ENCODE data around the gene GALNT16. TPM values are rescaled to one million over a fixed set of nuclear protein-coding genes. Genes with fewer than 3 reads are reported as not detected.

GALNT16 gene
- total and polyA plus RNA-seq, 2 donors (not counting 1 experiment from before 2014, with no cell fraction given) = 9.6 to 27.7 TPM

- no peak overlapping the region for H3K9ac ChIP-seq (ENCODE audit: insufficient read depth, low read length)
Measured at GRCh38 chr14:69259168-69259526, 811 bp upstream of the GALNT16 start.

GRCh38 chr14:69260190-69260860, 367 bp downstream of the GALNT16 start:
- H2AFZ ChIP-seq (ENCODE audit: low read length) = peak overlapping the region; percentile 78
- peak overlapping the region; percentile 70 for H3K9ac ChIP-seq (ENCODE audit: insufficient read depth, low read length)
- no peaks in the 10 kb centered on the region for H3K36me3 ChIP-seq (ENCODE audit: control insufficient read depth, insufficient read depth, low read length)
- H3K27ac ChIP-seq (ENCODE audit: insufficient read depth, low read length) = no peak overlapping the region
- TF ChIP-seq CTCF (conservative IDR thresholded peaks at IDR 0.05 in 1 of 2, IDR thresholded peaks at IDR 0.05 in 1 of 2; ENCODE audit: low read depth in 1 of 2, low read length in 2 of 2) (no peak), EZH2 (IDR thresholded peaks at IDR 0.05; ENCODE audit: low read length, missing control alignments) (no peak)
- H3K4me1 ChIP-seq (ENCODE audit: control insufficient read depth, extremely low read depth, insufficient read depth, low read length) = peaks cover 23% of the 10 kb centered on the region
- DNase-seq (ENCODE audit: low read depth in 2 of 2) = peak; percentile 25 to 32
- H3K9me3 ChIP-seq (ENCODE audit: control insufficient read depth, insufficient read depth, low read depth, low read length) = no peaks in the 10 kb centered on the region
- no peaks in the 10 kb centered on the region for H4K20me1 ChIP-seq (ENCODE audit: control insufficient read depth, extremely low read depth, insufficient read depth, low read length)
- no peaks in the 10 kb centered on the region for H3K79me2 ChIP-seq (ENCODE audit: control insufficient read depth, insufficient read depth, low read length)
- H3K4me2 ChIP-seq (ENCODE audit: extremely low read depth, insufficient read depth, low read length) = peak overlapping the region; percentile 89
- peaks cover 9% of the 10 kb centered on the region for H3K27me3 ChIP-seq (ENCODE audit: control insufficient read depth, insufficient read depth, low read length)
- peak overlapping the region; percentile 37 to 72 (median 59) for H3K4me3 ChIP-seq (replicated peaks in 1 of 4; ENCODE audit: control extremely low read depth in 1 of 4, insufficient read depth in 1 of 4, low read depth in 3 of 4, low read length in 4 of 4)

More at GRCh38 chr14:69259168-69259526, 811 bp upstream of the GALNT16 start:
- H4K20me1 ChIP-seq (ENCODE audit: control insufficient read depth, extremely low read depth, insufficient read depth, low read length) = no peaks in the 10 kb centered on the region
- no peaks in the 10 kb centered on the region for H3K79me2 ChIP-seq (ENCODE audit: control insufficient read depth, insufficient read depth, low read length)
- no peak overlapping the region for H3K27ac ChIP-seq (ENCODE audit: insufficient read depth, low read length)
- peaks cover 21% of the 10 kb centered on the region for H3K4me1 ChIP-seq (ENCODE audit: control insufficient read depth, extremely low read depth, insufficient read depth, low read length)
- no peak for DNase-seq (ENCODE audit: low read depth in 2 of 2)
- H3K27me3 ChIP-seq (ENCODE audit: control insufficient read depth, insufficient read depth, low read length) = peaks cover 9% of the 10 kb centered on the region
- H3K36me3 ChIP-seq (ENCODE audit: control insufficient read depth, insufficient read depth, low read length) = no peaks in the 10 kb centered on the region
- H3K4me3 ChIP-seq (replicated peaks in 1 of 4; ENCODE audit: control extremely low read depth in 1 of 4, insufficient read depth in 1 of 4, low read depth in 3 of 4, low read length in 4 of 4) = peak overlapping the region in 3 of 4 experiments; percentile 19 to 72 (median 67)
- H3K9me3 ChIP-seq (ENCODE audit: control insufficient read depth, insufficient read depth, low read depth, low read length) = no peaks in the 10 kb centered on the region
- no peak overlapping the region for H2AFZ ChIP-seq (ENCODE audit: low read length)
- TF ChIP-seq EZH2 (IDR thresholded peaks at IDR 0.05; ENCODE audit: low read length, missing control alignments) (no peak), CTCF (conservative IDR thresholded peaks at IDR 0.05 in 1 of 2, IDR thresholded peaks at IDR 0.05 in 1 of 2; ENCODE audit: low read depth in 1 of 2, low read length in 2 of 2) (no peak)
- H3K4me2 ChIP-seq (ENCODE audit: extremely low read depth, insufficient read depth, low read length) = peak overlapping the region; percentile 53

- DNase-seq (ENCODE audit: low read depth in 2 of 2) = no peak
- peak overlapping the region; percentile 70 for H3K9ac ChIP-seq (ENCODE audit: insufficient read depth, low read length)
- H3K27me3 ChIP-seq (ENCODE audit: control insufficient read depth, insufficient read depth, low read length) = peaks cover 9% of the 10 kb centered on the region
Measured at GRCh38 chr14:69260861-69261564, 1.1 kb downstream of the GALNT16 start.

More at GRCh38 chr14:69260861-69261564, 1.1 kb downstream of the GALNT16 start:
- H3K36me3 ChIP-seq (ENCODE audit: control insufficient read depth, insufficient read depth, low read length) = no peaks in the 10 kb centered on the region
- H4K20me1 ChIP-seq (ENCODE audit: control insufficient read depth, extremely low read depth, insufficient read depth, low read length) = no peaks in the 10 kb centered on the region
- no peak overlapping the region for H3K27ac ChIP-seq (ENCODE audit: insufficient read depth, low read length)
- peaks cover 23% of the 10 kb centered on the region for H3K4me1 ChIP-seq (ENCODE audit: control insufficient read depth, extremely low read depth, insufficient read depth, low read length)
- H3K4me2 ChIP-seq (ENCODE audit: extremely low read depth, insufficient read depth, low read length) = peak overlapping the region; percentile 89
- peak; percentile 28 to 55 for TF ChIP-seq CTCF (conservative IDR thresholded peaks at IDR 0.05 in 1 of 2, IDR thresholded peaks at IDR 0.05 in 1 of 2; ENCODE audit: low read depth in 1 of 2, low read length in 2 of 2)
- no peak for TF ChIP-seq EZH2 (IDR thresholded peaks at IDR 0.05; ENCODE audit: low read length, missing control alignments)
- H3K79me2 ChIP-seq (ENCODE audit: control insufficient read depth, insufficient read depth, low read length) = no peaks in the 10 kb centered on the region
- peak overlapping the region; percentile 16 to 72 (median 59) for H3K4me3 ChIP-seq (replicated peaks in 1 of 4; ENCODE audit: control extremely low read depth in 1 of 4, insufficient read depth in 1 of 4, low read depth in 3 of 4, low read length in 4 of 4)
- H2AFZ ChIP-seq (ENCODE audit: low read length) = no peak overlapping the region
- no peaks in the 10 kb centered on the region for H3K9me3 ChIP-seq (ENCODE audit: control insufficient read depth, insufficient read depth, low read depth, low read length)
